K562 (cell line): ENCODE measurements around the gene HOPX.

Experiments
- CTCF ChIP-seq, 3 experiments: IDR thresholded peaks in 2 of 3; conservative IDR thresholded peaks in 1 of 3; 2 replicates each; pipeline ENCODE4 v1.5.1; 2011 to 2012; ENCODE audit warnings: low read length in 3 of 3, mild to moderate bottlenecking in 3 of 3, control low read depth in 2 of 3, improper control_type of control experiment in 1 of 3, inconsistent platforms in 1 of 3, low read depth in 1 of 3, mixed read lengths in 1 of 3, moderate library complexity in 1 of 3; ENCODE audit not compliant: insufficient read depth in 2 of 3
- ESRRB ChIP-seq: fragments of 250-450 bp; sonication (Bioruptor Pico); IDR thresholded peaks from 2 replicates; pipeline ENCODE4 v1.5.0; 2020; ENCODE audit warnings: mild to moderate bottlenecking, moderate library complexity, borderline replicate concordance
- HDAC2 ChIP-seq: fragments of 450-650 bp; IDR thresholded peaks from 2 replicates; pipeline ENCODE4 v1.6.1; 2016; ENCODE audit warnings: mild to moderate bottlenecking
- HNRNPUL1 ChIP-seq: fragments of 200-400 bp; formaldehyde crosslinking; IDR thresholded peaks from 2 replicates; pipeline ENCODE4 v1.6.1; 2017; ENCODE audit warnings: low read length
- POLR2AphosphoS5 ChIP-seq: IDR thresholded peaks from 2 replicates; pipeline ENCODE4 v1.6.1; 2011; ENCODE audit warnings: mild to moderate bottlenecking, low read depth, low read length, moderate library complexity; ENCODE audit not compliant: control insufficient read depth, insufficient read depth
- SPI1 ChIP-seq: IDR thresholded peaks from 2 replicates; pipeline ENCODE4 v1.6.1; 2011; ENCODE audit warnings: low read depth, low read length, control low read depth, borderline replicate concordance
- TCF7L2 ChIP-seq: fragments of 150-350 bp; IDR thresholded peaks from 2 replicates; pipeline ENCODE4 v1.6.1; 2016; ENCODE audit warnings: low read depth, mild to moderate bottlenecking, low read length, moderate library complexity
- UBTF ChIP-seq, 2 experiments: IDR thresholded peaks; 2 replicates each; pipeline ENCODE4 v1.6.1; 2012; ENCODE audit warnings: improper control_type of control experiment in 2 of 2, low read depth in 2 of 2, low read length in 2 of 2, borderline replicate concordance in 1 of 2
- ZNF318 ChIP-seq, 2 experiments: fragments of 450-650 bp; IDR thresholded peaks; 2 replicates each; pipeline ENCODE4 v1.6.1; 2016; ENCODE audit warnings: mild to moderate bottlenecking in 2 of 2, borderline replicate concordance in 1 of 2, low read depth in 1 of 2, moderate library complexity in 1 of 2
- ZSCAN29 ChIP-seq: fragments of 450-650 bp; IDR thresholded peaks from 2 replicates; pipeline ENCODE4 v1.6.1; 2017

- TF ChIP-seq CTCF (IDR thresholded peaks at IDR 0.05 in 2 of 3, conservative IDR thresholded peaks at IDR 0.05 in 1 of 3; ENCODE audit: insufficient read depth in 2 of 3, low read depth in 1 of 3, low read length in 3 of 3) (no peak), POLR2AphosphoS5 (no peak), UBTF (IDR thresholded peaks at IDR 0.05; ENCODE audit: borderline replicate concordance in 1 of 2, low read depth in 2 of 2, low read length in 2 of 2) (no peak), ESRRB (CRISPR knock-in tag) (no peak), ZNF318 (IDR thresholded peaks at IDR 0.05; ENCODE audit: borderline replicate concordance in 1 of 2, low read depth in 1 of 2) (no peak), HNRNPUL1 (no peak), SPI1 (no peak), ZSCAN29 (no peak), TCF7L2 (no peak), HDAC2 (no peak)
Measured at GRCh38 chr4:56662782-56663468, 18.2 kb downstream of the HOPX start.
